HG02623 (cell line): ENCODE measurements around the gene KRTCAP2.

Source experiments
- ATAC-seq: cut with Tn5 transposase; IDR thresholded peaks from one replicate; pipeline ENCODE4 v1.9.1; 2021; ENCODE audit warnings: moderate library complexity; ENCODE audit not compliant: unreplicated experiment

The KRTCAP2 gene

GRCh38 chr1:155120253-155120652 lies 52.9 kb downstream of the KRTCAP2 start:
- no peak for ATAC-seq
